ENCODE data around the gene IFT57. TPM values are rescaled to one million over a fixed set of nuclear protein-coding genes. Genes with fewer than 3 reads are reported as not detected.

The IFT57 gene
- total RNA-seq, 1 donor from 2014 or later = 27.6 TPM

DNA sequence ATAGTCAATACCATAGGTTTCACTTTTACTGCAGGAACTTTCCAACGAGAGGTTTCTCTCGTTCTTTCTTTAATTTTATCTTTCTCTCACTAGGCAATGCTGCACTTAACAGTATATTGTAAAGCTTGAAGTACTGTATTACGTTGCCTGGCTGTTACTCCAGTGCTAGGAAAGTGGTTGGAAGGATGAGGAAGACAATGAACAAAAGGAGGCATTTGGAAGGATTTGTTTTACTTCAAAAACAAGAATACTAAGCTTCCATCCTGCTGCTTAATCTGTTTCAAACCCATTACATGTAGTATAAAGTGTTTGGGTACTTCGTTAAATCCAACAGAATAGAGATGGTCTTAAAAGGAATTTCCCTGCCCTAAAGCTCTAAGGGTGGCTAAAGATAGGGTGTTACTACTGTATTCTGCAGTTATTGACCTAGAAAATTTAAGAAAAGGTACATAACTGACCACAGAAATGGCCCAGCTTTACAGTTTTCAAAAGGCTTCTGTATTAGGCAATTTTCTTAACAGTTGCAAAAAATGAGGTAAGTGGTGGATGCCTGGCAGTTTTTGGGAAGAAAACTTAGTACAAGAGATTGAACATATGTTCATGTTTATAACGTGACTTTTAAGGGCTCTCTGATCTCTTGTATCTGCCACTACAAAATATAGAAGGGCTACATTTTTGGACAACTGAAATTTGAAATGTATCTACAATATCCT, 785 bp upstream of the IFT57 start:
- intact Hi-C loops (cut with DNase I) = loop anchor here (2.0 to 10.0 kb wide), 3 partner anchors 132 to 286 kb away; partner anchors contain the start of gene CD47
- no peak for ATAC-seq
- DNase-seq (ENCODE audit: missing footprints) = no peak

GRCh38 chr3:108221393-108221792, 831 bp downstream of the IFT57 start:
- intact Hi-C loops (cut with DNase I) = loop anchor here (5.0 to 10.0 kb wide), 2 partner anchors 253 to 284 kb away; no protein-coding TSS in a partner anchor
- no peak for ATAC-seq

GRCh38 chr3:108219336-108219735, 2.9 kb downstream of the IFT57 start:
- DNase-seq (ENCODE audit: missing footprints) (no peak), ATAC-seq (no peak)
- intact Hi-C loops (cut with DNase I) = no loop called here

More at GRCh38 chr3:108221393-108221792, 831 bp downstream of the IFT57 start:
- DNase-seq (ENCODE audit: missing footprints) = no peak

GRCh38 chr3:108218811-108219210, 3.4 kb downstream of the IFT57 start:
- ATAC-seq (no peak), DNase-seq (ENCODE audit: missing footprints) (no peak)
- intact Hi-C loops (cut with DNase I) = no loop called here

- DNase-seq (ENCODE audit: missing footprints) (no peak), ATAC-seq (no peak)
- intact Hi-C loops (cut with DNase I) = no loop called here
Observed at GRCh38 chr3:108215871-108216270, 6.4 kb downstream of the IFT57 start.

GRCh38 chr3:108209579-108209978, 12.6 kb downstream of the IFT57 start:
- intact Hi-C loops (cut with DNase I) = no loop called here
- no peak for DNase-seq (ENCODE audit: missing footprints)
- ATAC-seq = no peak

GRCh38 chr3:108208831-108209230, 13.4 kb downstream of the IFT57 start:
- intact Hi-C loops (cut with DNase I) = no loop called here
- no peak for ATAC-seq
- no peak for DNase-seq (ENCODE audit: missing footprints)

GRCh38 chr3:108202834-108203233, 19.4 kb downstream of the IFT57 start:
- no peak for DNase-seq (ENCODE audit: missing footprints)
- intact Hi-C loops (cut with DNase I) = no loop called here
- no peak for ATAC-seq

- ATAC-seq (no peak), DNase-seq (ENCODE audit: missing footprints) (no peak)
- intact Hi-C loops (cut with DNase I) = no loop called here
Observed at GRCh38 chr3:108202080-108202479, 20.1 kb downstream of the IFT57 start.

DNA sequence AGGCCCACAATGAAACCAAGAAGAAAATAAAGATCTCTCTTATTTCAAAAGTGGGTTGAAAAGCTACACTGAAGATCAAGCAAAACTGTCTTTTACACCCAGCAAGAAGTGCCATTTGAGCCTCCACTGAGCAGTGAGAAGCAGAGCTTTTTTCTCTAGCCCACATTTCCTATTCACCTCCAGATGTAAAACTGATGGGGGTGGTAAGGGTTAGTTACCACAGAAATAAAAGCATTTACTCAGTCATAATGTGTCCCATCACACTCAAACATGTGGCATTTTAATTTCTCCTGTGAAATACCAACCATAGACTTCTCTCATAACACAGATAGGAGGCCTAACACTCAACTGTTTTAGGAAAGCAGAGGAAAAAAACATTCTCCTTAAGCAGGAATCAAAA, 21.0 kb downstream of the IFT57 start:
- intact Hi-C loops (cut with DNase I) = no loop called here
- DNase-seq (ENCODE audit: missing footprints) (no peak), ATAC-seq (no peak)

GRCh38 chr3:108200578-108200977, 21.6 kb downstream of the IFT57 start:
- intact Hi-C loops (cut with DNase I) = no loop called here
- ATAC-seq = no peak
- no peak for DNase-seq (ENCODE audit: missing footprints)

- intact Hi-C loops (cut with DNase I) = no loop called here
- DNase-seq (ENCODE audit: missing footprints) (no peak), ATAC-seq (no peak)
Observed at GRCh38 chr3:108200024-108200423, 22.2 kb downstream of the IFT57 start.

DNA sequence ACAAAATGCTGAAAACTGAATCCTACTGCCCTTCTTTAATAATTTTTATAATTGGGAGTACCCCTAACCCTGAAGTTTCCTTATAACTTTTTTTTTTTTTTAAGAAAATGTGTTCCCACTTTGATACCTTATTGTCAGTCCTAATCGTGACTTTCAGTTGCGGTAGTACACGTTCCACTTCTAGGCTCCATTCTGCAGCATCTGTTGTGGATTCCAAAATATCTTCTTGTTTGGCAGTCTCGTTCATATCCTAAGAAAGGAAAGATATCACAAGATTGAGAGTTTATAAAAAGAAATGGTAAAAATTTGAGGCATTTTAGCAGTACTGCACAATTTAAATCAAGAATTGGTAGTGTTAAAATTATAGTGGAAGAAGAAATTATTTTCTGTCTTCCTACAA, 30.8 kb downstream of the IFT57 start:
- intact Hi-C loops (cut with DNase I) = no loop called here
- ATAC-seq (no peak), DNase-seq (ENCODE audit: missing footprints) (no peak)

GRCh38 chr3:108190346-108190745, 31.9 kb downstream of the IFT57 start:
- DNase-seq (ENCODE audit: missing footprints) (no peak), ATAC-seq (no peak)
- intact Hi-C loops (cut with DNase I) = no loop called here

DNA sequence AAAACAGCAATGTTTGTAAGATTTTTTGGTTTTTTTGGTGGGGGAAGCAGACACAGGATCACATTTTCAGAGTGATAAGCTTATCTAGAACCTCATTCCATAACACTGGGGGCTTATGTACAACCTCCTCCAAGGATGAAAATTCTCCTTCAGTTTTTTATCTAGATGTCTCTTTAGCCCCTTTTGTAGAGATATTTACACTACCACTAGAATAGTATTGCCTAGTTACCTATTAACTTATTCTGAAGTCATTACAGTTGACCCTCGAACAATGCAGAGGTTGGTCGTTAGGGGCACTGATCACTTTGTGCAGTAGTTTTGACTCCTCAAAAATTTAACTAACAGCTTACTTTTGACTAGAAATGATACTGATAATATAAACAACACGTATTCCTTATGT, 32.8 kb downstream of the IFT57 start:
- DNase-seq (ENCODE audit: missing footprints) (no peak), ATAC-seq (no peak)
- intact Hi-C loops (cut with DNase I) = no loop called here

DNA sequence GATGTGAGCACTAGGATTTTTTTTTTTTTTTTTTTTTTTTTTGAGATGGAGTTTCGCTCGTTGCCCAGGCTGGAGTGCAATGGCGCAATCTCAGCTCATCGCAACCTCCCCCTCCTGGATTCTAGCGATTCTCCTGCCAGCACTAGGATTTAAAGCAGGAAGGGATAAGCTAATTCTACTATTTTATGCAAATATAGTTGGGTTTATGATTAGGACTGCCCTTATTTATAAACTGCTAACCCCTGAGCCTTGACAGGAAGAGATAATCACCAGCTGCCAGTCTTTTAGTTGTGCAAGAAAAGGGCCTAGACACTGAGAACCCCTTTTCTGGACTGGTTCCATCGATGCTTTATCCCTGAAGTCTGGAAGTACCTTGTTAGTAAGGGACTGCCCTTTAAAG, 36.7 kb downstream of the IFT57 start:
- no peak for DNase-seq (ENCODE audit: missing footprints)
- ATAC-seq = no peak
- intact Hi-C loops (cut with DNase I) = no loop called here

DNA sequence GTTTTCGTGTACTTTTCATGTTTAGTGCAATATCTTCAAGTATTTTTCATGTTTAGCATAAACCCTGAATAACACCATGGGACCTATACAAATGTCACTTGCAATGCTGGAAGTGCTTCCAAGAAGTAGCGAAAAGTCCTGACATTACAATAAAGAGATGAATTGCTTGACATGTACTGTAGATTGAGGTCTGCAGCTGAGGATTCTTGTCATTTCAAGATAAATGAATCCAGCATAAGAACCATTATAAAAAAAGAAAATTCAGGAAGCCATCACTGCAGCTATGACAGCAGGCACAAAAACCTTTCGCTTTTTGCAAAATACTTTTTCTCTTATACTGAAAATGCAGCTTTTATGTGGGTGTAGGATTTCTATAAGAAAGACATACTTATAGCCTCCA, 37.4 kb downstream of the IFT57 start:
- intact Hi-C loops (cut with DNase I) = no loop called here
- DNase-seq (ENCODE audit: missing footprints) (no peak), ATAC-seq (no peak)

GRCh38 chr3:108183971-108184370, 38.3 kb downstream of the IFT57 start:
- intact Hi-C loops (cut with DNase I) = no loop called here
- DNase-seq (ENCODE audit: missing footprints) (no peak), ATAC-seq (no peak)

- intact Hi-C loops (cut with DNase I) = no loop called here
- DNase-seq (ENCODE audit: missing footprints) = no peak
- ATAC-seq = no peak
Observed at GRCh38 chr3:108183181-108183580, 39.0 kb downstream of the IFT57 start.

GRCh38 chr3:108182339-108182738, 39.9 kb downstream of the IFT57 start:
- intact Hi-C loops (cut with DNase I) = no loop called here
- ATAC-seq = no peak
- DNase-seq (ENCODE audit: missing footprints) = no peak

DNA sequence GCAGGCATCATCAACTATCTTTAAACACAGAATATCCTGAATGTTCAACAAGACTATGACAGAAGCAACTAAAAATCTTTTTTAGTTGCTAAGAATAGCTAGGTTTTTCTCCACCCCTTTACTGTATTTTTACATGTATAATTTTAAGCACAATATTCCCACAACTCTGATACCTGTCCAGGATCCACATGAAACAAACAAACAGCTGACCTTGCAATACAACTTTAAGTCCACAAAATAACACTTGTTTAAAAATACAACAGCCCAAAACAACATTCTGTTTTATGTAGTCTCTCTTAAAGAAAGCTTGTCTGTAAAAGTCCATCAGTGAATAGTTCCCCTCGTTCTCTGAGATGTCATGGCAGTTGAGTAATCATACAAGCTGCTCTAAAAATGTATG, 41.1 kb downstream of the IFT57 start:
- intact Hi-C loops (cut with DNase I) = no loop called here
- DNase-seq (ENCODE audit: missing footprints) (no peak), ATAC-seq (no peak)
